NCI-H1417 (cell line): ENCODE measurements around the gene ARHGEF39.
"Not testable (repeated sequence)": the region's sequence is repeated elsewhere in the genome, so short reads cannot be mapped to it uniquely, and the experiment has no call there.

Experiments used
- DNase-seq, 3 experiments: peaks; one replicate each; lab custom pipeline; 2025; lab: John Stamatoyannopoulos, UW

Gene ARHGEF39

GRCh38 chr9:35618325-35618727, 46.7 kb downstream of the ARHGEF39 start, which contains the start of gene CD72:
Gene CD72, minus strand, starts transcription at chr9:35618413. Its CDS starts 110 bp downstream, at chr9:35618303.
- DNase-seq: no peak

- no peak for DNase-seq
Observed at GRCh38 chr9:35617548-35617947, 47.4 kb downstream of the ARHGEF39 start.

- peak in 1 of 3 experiments; percentile 4 for DNase-seq
Observed at GRCh38 chr9:35616681-35617459, 48.1 kb downstream of the ARHGEF39 start.

- peak in 1 of 3 experiments; percentile 28 for DNase-seq
Observed at GRCh38 chr9:35615981-35616680, 48.9 kb downstream of the ARHGEF39 start.

- DNase-seq: no peak
Observed at GRCh38 chr9:35612843-35613242, 52.2 kb downstream of the ARHGEF39 start.

- DNase-seq: not testable (repeated sequence)
Observed at GRCh38 chr9:35612066-35612465, 52.9 kb downstream of the ARHGEF39 start.

- peak in 2 of 3 experiments; percentile 7 to 21 for DNase-seq
Observed at GRCh38 chr9:35611230-35611797, 53.7 kb downstream of the ARHGEF39 start.

- DNase-seq: no peak
Observed at GRCh38 chr9:35609820-35610163, 55.2 kb downstream of the ARHGEF39 start.
